ENCODE results near the gene SACS. TPM values are rescaled to one million over a fixed set of nuclear protein-coding genes. Genes with fewer than 3 reads are reported as not detected.

The SACS gene
- total RNA-seq, 3 donors from 2014 or later (not counting 1 experiment from before 2014, with no cell fraction given): 10.0 to 13.1 (median 13.0) TPM

DNA sequence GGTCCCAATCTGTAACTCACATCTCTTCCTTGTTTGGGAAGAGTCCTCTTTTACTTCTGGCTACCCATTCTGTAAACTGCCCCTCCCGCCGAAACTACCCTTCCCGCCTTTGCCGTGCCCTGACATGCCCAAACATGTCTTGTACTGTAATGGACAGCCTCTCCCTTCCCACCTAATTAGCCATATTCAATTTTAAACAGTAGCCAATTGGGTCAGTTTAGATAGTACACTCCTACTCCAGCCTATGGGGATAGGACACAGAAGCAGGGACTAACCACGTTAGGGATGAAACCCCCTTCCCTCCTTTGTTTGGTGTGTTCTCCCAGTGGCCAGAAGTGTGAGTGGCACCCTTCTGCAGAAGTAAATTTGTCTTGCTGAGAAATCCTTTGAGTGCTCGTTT, 34.2 kb downstream of the SACS start:
- no peak overlapping the region for H3K4me3 Mint-ChIP-seq
- no peak overlapping the region for H3K27ac ChIP-seq (ENCODE audit: low read length)
- no peaks in the 10 kb centered on the region for H3K36me3 Mint-ChIP-seq
- H3K27me3 ChIP-seq (ENCODE audit: control insufficient read depth, insufficient read depth, low read length): no peaks in the 10 kb centered on the region
- H3K9me3 Mint-ChIP-seq: no peaks in the 10 kb centered on the region
- WGBS (ENCODE audit: insufficient coverage): 91% methylated on average over 6 of the region's 6 CpGs
- H3K27ac Mint-ChIP-seq: no peak overlapping the region
- no peaks in the 10 kb centered on the region for H3K9me3 ChIP-seq (ENCODE audit: control insufficient read depth, insufficient read depth, low read length)
- H3K4me3 ChIP-seq (ENCODE audit: low read length): no peak overlapping the region
- no peak for TF ChIP-seq CTCF (IDR thresholded peaks at IDR 0.05)
- intact Hi-C loops (cut with micrococcal nuclease): no loop called here
- H3K27me3 Mint-ChIP-seq (ENCODE audit: low read depth in 2 of 2): peaks cover 12 to 15% of the 10 kb centered on the region in 2 donors
- H3K36me3 ChIP-seq (ENCODE audit: control insufficient read depth, insufficient read depth, low read length): no peaks in the 10 kb centered on the region
- no peaks in the 10 kb centered on the region for H3K4me1 ChIP-seq (ENCODE audit: control insufficient read depth, insufficient read depth, low read length)
- DNase-seq: no peak
- H3K4me1 Mint-ChIP-seq: no peaks in the 10 kb centered on the region
- ATAC-seq: no peak

- no peaks in the 10 kb centered on the region for H3K4me1 Mint-ChIP-seq
- H3K27ac ChIP-seq (ENCODE audit: low read length): no peak overlapping the region
- H3K9me3 Mint-ChIP-seq: no peaks in the 10 kb centered on the region
- no peak overlapping the region for H3K4me3 ChIP-seq (ENCODE audit: low read length)
- H3K27me3 ChIP-seq (ENCODE audit: control insufficient read depth, insufficient read depth, low read length): no peaks in the 10 kb centered on the region
- H3K4me3 Mint-ChIP-seq: no peak overlapping the region
- intact Hi-C loops (cut with micrococcal nuclease): no loop called here
- no peak for TF ChIP-seq CTCF (IDR thresholded peaks at IDR 0.05)
- no peak overlapping the region for H3K27ac Mint-ChIP-seq
- ATAC-seq (no peak), DNase-seq (no peak)
- peaks cover 10 to 27% of the 10 kb centered on the region in 2 donors for H3K27me3 Mint-ChIP-seq (ENCODE audit: low read depth in 2 of 2)
- no peaks in the 10 kb centered on the region for H3K36me3 Mint-ChIP-seq
- no peaks in the 10 kb centered on the region for H3K9me3 ChIP-seq (ENCODE audit: control insufficient read depth, insufficient read depth, low read length)
- 95% methylated on average over 4 of the region's 4 CpGs for WGBS (ENCODE audit: insufficient coverage)
- H3K4me1 ChIP-seq (ENCODE audit: control insufficient read depth, insufficient read depth, low read length): no peaks in the 10 kb centered on the region
- H3K36me3 ChIP-seq (ENCODE audit: control insufficient read depth, insufficient read depth, low read length): no peaks in the 10 kb centered on the region
Observed at GRCh38 chr13:23394821-23395220, 38.7 kb downstream of the SACS start.

GRCh38 chr13:23392925-23393645, 40.4 kb downstream of the SACS start:
- TF ChIP-seq CTCF (IDR thresholded peaks at IDR 0.05): no peak
- Mint-ChIP-seq H3K4me1 (no peaks in the 10 kb centered on the region), H3K27me3 (ENCODE audit: low read depth in 2 of 2) (peaks cover 4 to 32% of the 10 kb centered on the region in 2 donors), H3K27ac (no peak overlapping the region), H3K4me3 (no peak overlapping the region), H3K9me3 (no peaks in the 10 kb centered on the region), H3K36me3 (no peaks in the 10 kb centered on the region)
- Histone ChIP-seq H3K27ac (ENCODE audit: low read length) (no peak overlapping the region), H3K9me3 (ENCODE audit: control insufficient read depth, insufficient read depth, low read length) (no peaks in the 10 kb centered on the region), H3K4me3 (ENCODE audit: low read length) (no peak overlapping the region), H3K27me3 (ENCODE audit: control insufficient read depth, insufficient read depth, low read length) (no peaks in the 10 kb centered on the region), H3K4me1 (ENCODE audit: control insufficient read depth, insufficient read depth, low read length) (no peaks in the 10 kb centered on the region), H3K36me3 (ENCODE audit: control insufficient read depth, insufficient read depth, low read length) (no peaks in the 10 kb centered on the region)
- ATAC-seq (no peak), DNase-seq (no peak)
- intact Hi-C loops (cut with micrococcal nuclease): no loop called here
- 90% methylated on average over 9 of the region's 9 CpGs for WGBS (ENCODE audit: insufficient coverage)

DNA sequence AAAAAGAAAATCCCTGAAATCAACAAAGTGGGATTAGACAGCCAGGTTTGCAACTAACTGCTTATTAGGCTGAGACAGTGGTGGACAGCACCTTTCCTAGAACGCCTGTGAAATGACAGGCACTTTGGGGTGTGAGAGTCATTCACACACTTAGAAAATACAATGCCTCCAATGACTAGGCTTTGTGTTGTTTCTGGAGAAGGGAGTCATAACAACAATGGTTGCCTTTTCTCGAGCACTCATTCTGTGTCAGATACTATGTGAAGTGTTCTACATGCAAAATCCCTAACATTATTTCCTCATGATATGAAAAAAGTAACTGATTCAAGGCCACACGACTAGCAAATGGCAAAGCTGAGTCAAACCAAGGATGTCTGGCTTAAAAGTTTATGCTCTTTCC, 41.2 kb downstream of the SACS start:
- Mint-ChIP-seq H3K4me1 (no peaks in the 10 kb centered on the region), H3K9me3 (no peaks in the 10 kb centered on the region), H3K4me3 (no peak overlapping the region), H3K27me3 (ENCODE audit: low read depth in 2 of 2) (peaks cover 11 to 38% of the 10 kb centered on the region in 2 donors), H3K27ac (no peak overlapping the region), H3K36me3 (no peaks in the 10 kb centered on the region)
- no peak for DNase-seq
- no peak for TF ChIP-seq CTCF (IDR thresholded peaks at IDR 0.05)
- H3K4me3 ChIP-seq (ENCODE audit: low read length): no peak overlapping the region
- no peak for ATAC-seq
- no peaks in the 10 kb centered on the region for H3K4me1 ChIP-seq (ENCODE audit: control insufficient read depth, insufficient read depth, low read length)
- intact Hi-C loops (cut with micrococcal nuclease): no loop called here
- no peaks in the 10 kb centered on the region for H3K27me3 ChIP-seq (ENCODE audit: control insufficient read depth, insufficient read depth, low read length)
- no peaks in the 10 kb centered on the region for H3K36me3 ChIP-seq (ENCODE audit: control insufficient read depth, insufficient read depth, low read length)
- no peaks in the 10 kb centered on the region for H3K9me3 ChIP-seq (ENCODE audit: control insufficient read depth, insufficient read depth, low read length)
- no peak overlapping the region for H3K27ac ChIP-seq (ENCODE audit: low read length)
- 83% methylated on average over 2 of the region's 3 CpGs for WGBS (ENCODE audit: insufficient coverage)
